Neural progenitor cell (in vitro differentiated cells): ENCODE results near the gene THRB. TPM values are rescaled to one million over a fixed set of nuclear protein-coding genes. Genes with fewer than 3 reads are reported as not detected.

ENCODE experiments used
- DNase-seq: peaks from one replicate; pipeline ENCODE4 v3.0.0-alpha.2; 2016; ENCODE audit warnings: low spot score
- H2AFZ ChIP-seq: fragments of 200-600 bp; sonication (generic); replicated peaks from 2 replicates; pipeline ENCODE4 v1.6.1; 2016; ENCODE audit warnings: antibody characterized with exemption
- H3F3A ChIP-seq: fragments of 200-600 bp; sonication (generic); 2 replicates; pipeline ENCODE4 v1.6.1; 2016; ENCODE audit warnings: antibody characterized with exemption, low read depth
- H3K27ac ChIP-seq: fragments of 200-600 bp; sonication (generic); 2 replicates; pipeline ENCODE4 v1.5.1; 2016; ENCODE audit warnings: mild to moderate bottlenecking
- H3K27me3 ChIP-seq: fragments of 200-600 bp; sonication (generic); 2 replicates; pipeline ENCODE4 v1.6.1; 2016; ENCODE audit warnings: mild to moderate bottlenecking, moderate library complexity
- H3K36me3 ChIP-seq: fragments of 200-600 bp; sonication (generic); 2 replicates; pipeline ENCODE4 v1.5.1; 2016
- H3K4me1 ChIP-seq: fragments of 200-600 bp; sonication (generic); 2 replicates; pipeline ENCODE4 v1.6.1; 2016; ENCODE audit warnings: mixed run types
- H3K4me2 ChIP-seq: fragments of 200-600 bp; sonication (generic); 2 replicates; pipeline ENCODE4 v1.6.1; 2016
- H3K4me3 ChIP-seq: fragments of 200-600 bp; sonication (generic); 2 replicates; pipeline ENCODE4 v1.5.1; 2016
- H3K79me2 ChIP-seq: fragments of 200-600 bp; sonication (generic); 2 replicates; pipeline ENCODE4 v1.6.1; 2016; ENCODE audit warnings: low read depth
- H3K9ac ChIP-seq: fragments of 200-600 bp; sonication (generic); 2 replicates; pipeline ENCODE4 v1.6.1; 2016
- H3K9me3 ChIP-seq: fragments of 200-600 bp; sonication (generic); 2 replicates; pipeline ENCODE4 v1.5.1; 2016; ENCODE audit warnings: low read depth
- H4K20me1 ChIP-seq: fragments of 200-600 bp; sonication (generic); 2 replicates; pipeline ENCODE4 v1.6.1; 2016; ENCODE audit warnings: low read depth
- H3K27ac Mint-ChIP-seq: 3 replicates; pipeline ENCODE4 v1.8.0; 2021; ENCODE audit warnings: mixed read lengths
- H3K27me3 Mint-ChIP-seq: 2 replicates; pipeline ENCODE4 v1.8.0; 2022; ENCODE audit warnings: low read depth, mild to moderate bottlenecking, inconsistent platforms, moderate library complexity, mixed read lengths; ENCODE audit not compliant: insufficient read depth
- H3K36me3 Mint-ChIP-seq: 3 replicates; pipeline ENCODE4 v1.8.0; 2021; ENCODE audit warnings: mixed read lengths
- H3K4me1 Mint-ChIP-seq: 3 replicates; pipeline ENCODE4 v1.8.0; 2021; ENCODE audit warnings: mixed read lengths
- H3K4me3 Mint-ChIP-seq: 3 replicates; pipeline ENCODE4 v1.8.0; 2021; ENCODE audit warnings: mild to moderate bottlenecking, moderate library complexity, mixed read lengths
- H3K9me3 Mint-ChIP-seq: 3 replicates; pipeline ENCODE4 v1.8.0; 2020; ENCODE audit warnings: mixed read lengths
- CTCF ChIP-seq: fragments of 200-600 bp; sonication (generic); IDR thresholded peaks from 2 replicates; pipeline ENCODE4 v1.5.1; 2017; ENCODE audit warnings: antibody characterized with exemption, mild to moderate bottlenecking
- EZH2 ChIP-seq: fragments of 200-600 bp; sonication (generic); IDR thresholded peaks from 2 replicates; pipeline ENCODE4 v1.6.1; 2017; ENCODE audit warnings: antibody characterized with exemption, mild to moderate bottlenecking, moderate library complexity
- EZH2phosphoT487 ChIP-seq: fragments of 200-600 bp; sonication (generic); IDR thresholded peaks from 2 replicates; pipeline ENCODE4 v1.6.1; 2017; ENCODE audit warnings: antibody characterized with exemption
- total RNA-seq: library from RNA; depleted of rRNA; stranded (reverse); fragments of >200 nt; gene quantifications from 2 replicates; pipeline ENCODE4 v1.2.3, GENCODE V29; 2015; ENCODE audit warnings: low replicate concordance

THRB gene
- total RNA-seq, 1 donor from 2014 or later: 1.2 TPM

DNA sequence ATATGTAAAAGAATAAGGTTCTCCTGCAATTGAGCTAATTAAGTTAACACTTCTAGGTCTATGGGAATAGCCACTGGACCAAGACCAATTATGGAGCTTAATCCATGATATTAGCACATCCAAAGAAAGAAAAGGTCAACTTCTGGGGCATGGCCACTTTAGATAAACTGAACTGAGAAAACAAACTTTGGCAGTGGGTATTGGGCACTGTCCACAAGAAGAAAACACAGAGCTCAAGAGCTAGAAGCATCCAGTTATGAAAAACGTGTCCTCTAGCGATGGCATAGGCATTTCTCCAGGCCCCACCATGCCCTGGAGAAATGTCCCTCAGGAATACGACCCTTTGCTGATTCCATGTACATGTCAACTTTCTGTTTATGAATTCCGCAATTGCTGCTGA, 87.8 kb downstream of the THRB start:
- Histone ChIP-seq H3F3A (no peaks in the 10 kb centered on the region), H4K20me1 (no peaks in the 10 kb centered on the region), H2AFZ (no peak overlapping the region), H3K4me2 (no peak overlapping the region), H3K79me2 (no peaks in the 10 kb centered on the region), H3K27ac (no peak overlapping the region), H3K36me3 (no peaks in the 10 kb centered on the region), H3K9me3 (no peaks in the 10 kb centered on the region), H3K9ac (no peak overlapping the region), H3K27me3 (no peaks in the 10 kb centered on the region), H3K4me3 (no peak overlapping the region), H3K4me1 (peaks cover 5% of the 10 kb centered on the region)
- Mint-ChIP-seq H3K27me3 (no peaks in the 10 kb centered on the region), H3K4me1 (peaks cover 13% of the 10 kb centered on the region), H3K9me3 (no peaks in the 10 kb centered on the region), H3K4me3 (no peak overlapping the region), H3K27ac (no peak overlapping the region), H3K36me3 (no peaks in the 10 kb centered on the region)
- no peak for DNase-seq
- TF ChIP-seq EZH2 (no peak), EZH2phosphoT487 (no peak), CTCF (no peak)

- H3K36me3 Mint-ChIP-seq: no peaks in the 10 kb centered on the region
- peaks cover 2% of the 10 kb centered on the region for H3K4me1 Mint-ChIP-seq
- Histone ChIP-seq H3K36me3 (no peaks in the 10 kb centered on the region), H2AFZ (no peak overlapping the region), H3K4me2 (no peak overlapping the region), H3K27ac (no peak overlapping the region), H3K4me1 (no peaks in the 10 kb centered on the region), H3K9me3 (no peaks in the 10 kb centered on the region), H3K79me2 (no peaks in the 10 kb centered on the region), H4K20me1 (no peaks in the 10 kb centered on the region), H3K27me3 (no peaks in the 10 kb centered on the region), H3K9ac (no peak overlapping the region), H3F3A (no peaks in the 10 kb centered on the region), H3K4me3 (no peak overlapping the region)
- DNase-seq: no peak
- TF ChIP-seq CTCF (no peak), EZH2 (no peak), EZH2phosphoT487 (no peak)
- no peaks in the 10 kb centered on the region for H3K27me3 Mint-ChIP-seq
- H3K27ac Mint-ChIP-seq: no peak overlapping the region
- H3K4me3 Mint-ChIP-seq: no peak overlapping the region
- no peaks in the 10 kb centered on the region for H3K9me3 Mint-ChIP-seq
These were observed 89.6 kb downstream of the THRB start for GRCh38 chr3:24405057-24405456.

- no peaks in the 10 kb centered on the region for H3K4me1 Mint-ChIP-seq
- Histone ChIP-seq H3K9me3 (no peaks in the 10 kb centered on the region), H3K9ac (no peak overlapping the region), H3K27me3 (no peaks in the 10 kb centered on the region), H3K79me2 (no peaks in the 10 kb centered on the region), H3K4me2 (no peak overlapping the region), H3K4me3 (no peak overlapping the region), H3F3A (peaks cover 1% of the 10 kb centered on the region), H3K36me3 (no peaks in the 10 kb centered on the region), H3K4me1 (peaks cover under 1% of the 10 kb centered on the region), H2AFZ (no peak overlapping the region), H3K27ac (no peak overlapping the region), H4K20me1 (no peaks in the 10 kb centered on the region)
- H3K27ac Mint-ChIP-seq: no peak overlapping the region
- TF ChIP-seq EZH2: no peak
- no peak for TF ChIP-seq EZH2phosphoT487
- no peak for TF ChIP-seq CTCF
- H3K27me3 Mint-ChIP-seq: no peaks in the 10 kb centered on the region
- H3K4me3 Mint-ChIP-seq: no peak overlapping the region
- no peaks in the 10 kb centered on the region for H3K36me3 Mint-ChIP-seq
- peaks cover 5% of the 10 kb centered on the region for H3K9me3 Mint-ChIP-seq
- DNase-seq: no peak
These were observed 92.9 kb downstream of the THRB start for GRCh38 chr3:24401811-24402185.
